GM18867 (cell line): ENCODE data around the gene INO80C.

ENCODE experiments used
- ATAC-seq: cut with Tn5 transposase; IDR thresholded peaks from one replicate; pipeline ENCODE4 v1.9.1; 2021; ENCODE audit warnings: mild to moderate bottlenecking, moderate library complexity; ENCODE audit not compliant: unreplicated experiment

INO80C gene

DNA sequence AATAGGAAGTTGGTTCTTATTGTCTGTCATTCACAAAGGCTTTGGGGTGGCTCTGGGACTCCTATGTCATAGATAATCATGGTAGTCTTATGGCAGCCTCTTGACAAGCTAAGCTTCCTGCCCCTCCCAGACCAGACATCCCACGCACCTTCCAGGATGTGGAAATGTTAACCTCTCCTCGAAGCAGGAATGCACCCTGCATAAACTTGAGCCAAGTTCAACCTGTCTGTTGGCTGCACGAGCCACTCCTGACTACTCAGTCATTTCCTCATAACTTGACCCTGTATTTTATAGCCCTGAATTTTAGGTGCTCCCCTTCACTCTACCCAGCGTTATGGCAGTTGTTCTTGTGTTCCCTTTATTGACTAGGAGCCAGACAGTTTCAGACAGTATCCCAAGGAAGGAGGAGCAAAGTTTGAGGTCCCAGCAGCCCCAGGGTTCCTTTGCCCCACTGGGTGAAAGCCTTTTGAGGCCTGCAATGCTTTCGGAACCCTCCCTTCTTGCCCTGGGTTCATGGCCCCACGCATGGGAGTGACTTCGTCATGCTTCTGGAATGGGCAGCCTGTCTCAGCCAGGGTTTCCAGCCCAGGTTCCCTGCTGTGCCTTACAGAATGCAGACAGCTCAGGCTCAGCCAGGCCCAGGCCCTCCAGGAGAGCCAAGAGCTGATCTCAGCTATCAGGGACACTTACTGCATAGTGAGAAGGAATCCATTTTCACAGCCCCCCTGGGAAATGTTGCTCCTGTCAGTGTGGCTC lies 15.6 kb upstream of the INO80C start:
- no peak for ATAC-seq

DNA sequence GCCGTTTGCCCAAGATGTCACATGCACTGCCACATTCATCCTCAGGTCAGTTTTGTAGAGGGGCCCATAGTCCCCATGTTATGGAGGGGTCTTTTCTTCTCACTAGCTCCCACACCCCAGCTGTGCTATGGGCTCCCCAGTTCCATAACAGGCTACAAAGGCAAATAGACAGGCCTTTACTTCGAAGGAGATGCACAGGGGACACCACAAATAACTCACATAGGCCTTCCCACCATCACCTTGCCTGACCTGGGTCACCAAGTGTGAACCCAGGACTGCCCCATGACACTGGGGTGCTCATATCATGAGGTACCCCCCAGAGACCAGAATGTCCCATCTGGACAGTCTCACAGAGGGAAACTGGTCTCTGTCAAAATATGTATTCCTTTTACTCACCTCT lies 15.0 kb upstream of the INO80C start:
- ATAC-seq = no peak

DNA sequence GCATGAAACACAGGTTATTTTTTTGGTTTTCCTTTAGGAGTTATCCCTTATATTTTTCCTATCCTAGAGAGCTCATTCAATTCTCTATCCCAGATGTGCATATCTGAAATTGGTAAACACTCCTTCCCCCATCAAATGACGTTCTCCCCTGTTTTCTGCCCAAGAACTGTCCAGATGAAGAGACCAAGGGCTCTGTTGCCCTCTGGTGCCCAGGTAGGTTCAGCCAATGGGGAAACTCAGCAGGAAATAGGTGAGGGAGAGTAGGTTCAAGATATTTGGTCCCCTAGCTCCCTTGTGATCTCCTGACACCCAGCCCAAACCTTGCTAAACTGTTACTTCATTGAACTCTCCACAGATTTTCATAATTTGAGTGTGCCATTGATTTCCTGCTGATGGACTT lies 14.1 kb upstream of the INO80C start:
- peak; percentile 14 for ATAC-seq

DNA sequence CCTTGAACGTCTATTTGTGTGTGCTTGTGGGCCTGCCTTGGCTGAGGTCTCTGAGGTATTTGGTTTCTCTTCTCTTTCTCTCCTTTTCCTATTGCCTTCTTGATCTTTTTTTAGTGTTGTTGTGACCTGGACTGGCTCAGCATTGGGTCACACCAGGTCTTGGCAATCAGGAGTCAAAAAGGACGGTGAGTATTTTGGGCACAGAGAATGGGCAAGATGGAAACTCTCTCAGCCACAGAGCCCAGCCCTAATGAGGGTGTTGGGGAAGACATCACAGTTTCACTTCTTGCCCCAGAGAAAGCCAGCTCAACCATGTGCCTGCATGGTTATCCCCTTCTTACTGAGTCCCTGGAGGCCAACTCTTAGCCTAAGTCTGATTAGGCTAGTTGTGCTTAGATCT lies 13.7 kb upstream of the INO80C start:
- ATAC-seq = peak; percentile 90

DNA sequence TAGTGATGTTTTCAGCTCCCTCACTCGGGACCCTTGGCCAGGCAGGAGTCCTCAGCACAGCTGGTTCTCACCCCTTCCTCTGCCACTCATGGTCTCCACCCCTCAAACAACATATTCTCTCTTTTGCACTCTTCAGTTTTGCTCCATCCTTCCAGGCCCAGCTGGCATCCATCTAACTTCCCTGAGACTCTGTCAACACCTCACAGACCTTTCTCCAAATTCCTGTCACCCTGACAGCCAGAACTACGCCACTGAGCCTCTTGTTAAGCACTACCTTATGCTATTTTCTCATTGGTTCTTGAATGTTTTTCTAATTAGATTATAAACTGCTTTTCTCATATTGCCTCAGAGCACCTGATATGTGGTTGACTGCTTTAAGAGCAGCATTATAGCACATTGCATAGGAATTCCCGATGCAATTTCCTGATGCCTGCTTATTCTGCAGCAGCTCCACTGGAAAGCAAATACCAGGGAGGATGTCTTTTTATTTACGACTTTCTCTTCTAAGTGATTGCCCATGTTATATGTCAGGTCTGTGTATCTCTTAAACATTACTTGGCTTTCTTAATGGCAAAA lies 12.4 kb upstream of the INO80C start:
- ATAC-seq = no peak

DNA sequence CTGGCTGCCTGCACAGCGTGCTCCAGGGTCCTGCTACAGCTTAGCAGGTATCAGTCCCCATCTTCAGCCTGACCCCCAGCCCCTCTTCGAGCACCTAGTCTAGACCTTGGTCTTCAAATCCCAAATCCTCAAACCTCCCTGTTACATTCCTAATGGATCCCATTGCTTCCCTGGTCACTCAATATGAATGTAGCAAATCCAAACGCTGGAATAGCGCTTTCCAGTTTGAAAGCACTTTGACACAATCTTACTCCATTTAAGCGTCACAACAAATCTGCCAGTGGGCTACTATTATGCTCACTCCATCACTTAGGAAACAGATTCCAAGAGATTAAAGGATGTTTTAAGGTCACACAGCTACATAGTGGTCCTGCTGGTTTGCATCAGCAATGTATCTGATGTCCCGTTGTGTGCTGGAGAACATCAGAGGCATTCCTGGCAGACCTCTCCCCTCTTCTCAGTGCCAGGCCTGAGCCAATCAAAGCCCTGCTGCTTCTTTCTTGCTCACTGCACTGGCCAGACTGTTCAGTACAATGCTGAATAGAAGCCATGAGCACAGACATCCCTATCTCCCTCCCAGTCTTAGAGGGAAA lies 11.1 kb upstream of the INO80C start:
- no peak for ATAC-seq

DNA sequence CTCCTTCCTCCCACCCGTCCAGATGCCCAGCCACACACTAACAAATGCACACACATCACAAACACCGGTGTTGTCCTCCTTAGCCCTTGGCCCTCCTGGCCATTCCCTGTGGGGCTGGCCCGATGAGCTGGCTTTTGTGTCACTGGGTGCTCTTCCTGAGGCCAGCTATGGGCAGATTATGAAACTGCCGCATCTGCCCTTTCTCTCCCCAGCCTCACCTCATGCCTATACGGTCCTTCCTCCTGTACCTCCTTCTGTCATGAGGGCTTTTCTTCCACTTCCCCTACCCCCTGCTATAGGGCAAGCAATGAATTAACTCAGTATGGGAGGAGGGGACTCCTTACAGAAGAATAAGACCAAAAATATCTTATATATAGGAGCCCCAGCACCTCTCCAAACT lies 10.3 kb upstream of the INO80C start:
- no peak for ATAC-seq

DNA sequence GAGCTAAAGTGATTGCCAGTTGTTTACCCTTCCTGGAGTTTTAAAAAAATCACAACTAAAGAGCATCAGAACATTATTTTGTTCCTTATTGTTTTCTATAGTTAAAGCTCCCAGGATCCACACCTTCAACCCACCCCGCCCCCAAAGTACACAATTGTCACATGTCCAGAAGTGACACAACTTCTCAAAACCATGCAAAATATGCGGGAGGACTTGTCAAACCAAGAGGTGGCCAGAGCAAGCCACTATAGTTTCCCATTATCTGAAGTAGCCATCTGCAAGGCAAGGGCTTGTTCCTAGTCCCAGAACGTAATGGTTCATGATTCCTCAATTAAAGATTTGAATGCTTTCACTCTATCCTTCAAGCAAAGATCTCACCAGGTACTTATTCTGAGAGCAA lies 9.9 kb upstream of the INO80C start:
- no peak for ATAC-seq

DNA sequence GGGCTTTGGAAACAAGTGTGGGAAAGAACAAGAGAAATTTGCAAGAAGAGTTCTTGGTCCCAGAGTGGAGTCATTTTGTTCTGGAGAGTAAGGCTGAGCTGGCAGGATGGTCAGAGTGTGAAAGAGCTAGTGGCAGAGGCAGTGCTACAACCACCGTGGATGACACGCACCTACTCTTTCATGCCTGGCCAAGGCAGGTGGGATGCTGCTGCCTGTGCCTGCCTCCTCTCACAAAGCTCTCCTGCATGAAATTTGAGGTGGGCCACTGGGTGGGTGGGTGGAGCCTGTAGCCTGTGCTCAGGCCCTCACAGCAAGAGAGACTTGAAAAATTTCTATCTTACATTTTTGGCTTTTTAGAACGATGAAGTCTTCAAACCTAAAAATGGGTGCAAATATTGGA lies 9.4 kb upstream of the INO80C start:
- ATAC-seq = no peak

DNA sequence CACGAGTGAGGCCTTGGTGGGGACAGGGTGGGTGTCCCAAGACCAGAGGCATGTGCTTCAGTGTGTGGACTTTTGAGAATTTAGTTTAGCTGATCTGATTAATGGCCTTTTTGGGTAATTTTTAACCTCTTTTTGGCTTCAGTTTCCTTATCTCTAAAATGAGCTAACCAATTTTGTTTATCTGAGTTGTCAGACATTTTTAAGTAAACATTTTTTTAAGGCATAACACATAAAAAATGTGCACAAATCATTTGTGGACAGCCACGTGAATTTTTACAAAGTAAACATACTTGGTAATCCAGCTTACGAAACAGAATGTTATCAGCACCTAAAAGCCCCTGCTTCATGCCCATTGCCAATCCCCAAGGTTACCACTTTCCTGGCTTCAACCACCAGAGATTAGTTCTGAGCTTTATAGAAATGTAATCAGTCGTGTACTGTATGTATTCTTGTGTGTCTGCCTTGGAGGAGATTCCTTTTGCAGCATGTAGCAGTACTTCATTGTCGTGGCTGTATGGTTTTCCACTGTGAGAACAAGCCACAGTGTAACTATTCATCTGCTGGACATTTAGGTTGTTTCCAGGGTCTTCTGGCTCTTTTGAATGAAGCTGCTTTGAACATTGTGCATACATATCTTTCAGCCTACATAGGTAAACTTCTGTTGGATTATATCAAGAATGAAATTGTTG lies 8.4 kb upstream of the INO80C start:
- no peak for ATAC-seq

DNA sequence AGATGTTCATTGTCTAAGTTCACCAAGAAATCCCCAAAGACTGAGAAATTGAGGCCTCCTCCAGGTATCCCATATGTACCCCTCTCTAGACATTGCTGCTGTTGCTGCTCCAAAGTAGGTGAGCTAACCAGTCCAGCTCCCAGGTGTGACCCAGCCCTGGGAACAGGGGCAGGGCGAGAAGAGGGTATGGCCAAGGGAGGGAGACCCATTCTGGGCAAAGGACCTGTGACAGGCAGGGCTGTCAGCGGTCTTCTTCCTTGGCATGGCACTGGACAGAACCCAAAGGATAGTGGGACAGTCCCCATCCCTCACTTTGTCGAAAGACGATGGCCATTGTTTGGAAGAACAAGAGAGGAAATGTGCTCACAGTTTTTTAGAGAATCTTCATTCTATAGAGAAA lies 7.2 kb upstream of the INO80C start:
- ATAC-seq = no peak

DNA sequence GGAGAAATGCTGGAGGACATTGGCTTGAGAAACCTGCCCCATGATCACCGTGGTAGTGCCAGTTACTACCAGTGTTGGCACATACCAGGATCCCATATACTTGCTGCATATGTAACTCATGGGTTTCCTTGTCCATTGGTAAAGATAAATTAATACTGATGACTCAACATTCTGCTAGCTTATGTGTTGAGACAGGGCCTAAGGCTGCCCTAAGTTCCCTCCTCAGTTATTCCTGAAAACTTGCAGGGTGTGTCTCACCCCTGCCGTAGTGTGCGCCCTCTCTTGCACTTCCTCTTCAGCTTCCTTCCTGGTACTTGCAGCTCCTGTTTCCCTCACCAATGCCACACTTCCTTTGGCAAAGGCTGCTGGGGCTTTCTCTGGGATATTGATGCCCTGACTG lies 4.3 kb upstream of the INO80C start:
- no peak for ATAC-seq

DNA sequence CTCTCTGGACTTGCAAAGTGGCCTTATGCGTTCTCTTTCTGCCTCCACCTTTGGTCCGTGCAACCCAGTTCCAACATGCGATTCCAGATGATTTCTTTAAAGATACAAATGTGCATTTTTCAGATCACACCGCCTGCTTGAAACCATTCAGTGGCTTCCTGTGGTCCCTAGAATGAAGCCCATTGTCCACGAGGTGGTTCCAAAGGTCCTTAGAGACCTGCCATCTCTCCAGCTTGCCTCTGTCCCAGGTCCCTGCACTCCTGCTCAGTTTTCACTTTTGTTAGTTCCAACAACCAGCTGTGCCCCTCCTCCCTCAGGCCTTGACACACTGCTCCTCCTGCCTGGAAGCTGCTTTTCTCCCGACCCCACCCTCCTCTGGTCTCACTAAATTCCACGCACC lies 3.6 kb upstream of the INO80C start:
- ATAC-seq = no peak

DNA sequence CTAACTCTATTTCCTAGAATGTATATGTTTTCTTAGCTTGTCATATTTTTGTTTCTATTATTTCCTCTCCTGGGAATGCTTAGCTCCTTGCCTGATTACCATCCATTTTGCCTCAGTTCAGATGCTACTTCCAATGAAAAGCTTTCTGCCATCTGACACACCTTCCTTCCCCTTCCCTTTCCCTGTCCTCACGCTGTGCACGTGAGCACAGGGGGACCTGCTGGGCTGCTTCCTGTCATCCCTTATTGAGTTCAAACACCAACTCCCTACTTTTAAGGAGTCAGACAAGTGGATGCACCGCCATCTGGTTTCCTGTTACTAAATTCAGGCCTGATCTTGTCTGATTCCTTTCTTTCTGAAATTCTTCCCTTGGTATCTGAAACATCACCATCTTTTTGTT lies 2.4 kb upstream of the INO80C start:
- no peak for ATAC-seq

DNA sequence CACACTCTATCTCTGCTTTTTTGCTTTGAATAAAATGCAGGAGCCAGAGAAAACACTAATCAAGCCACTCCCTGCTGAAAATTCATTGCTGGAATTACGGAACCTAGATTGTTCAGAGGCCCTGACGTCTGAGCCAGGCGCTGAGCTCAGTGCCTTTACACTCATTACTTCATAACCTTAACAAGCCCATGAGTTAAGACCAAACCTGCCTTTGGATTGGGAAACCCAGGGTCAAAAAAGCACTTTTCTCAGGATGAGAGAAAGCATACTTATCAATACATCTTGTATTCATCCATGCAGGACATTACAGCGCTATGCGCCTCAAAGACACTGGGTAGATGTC lies 762 bp downstream of the INO80C start:
- peak; percentile 18 for ATAC-seq

DNA sequence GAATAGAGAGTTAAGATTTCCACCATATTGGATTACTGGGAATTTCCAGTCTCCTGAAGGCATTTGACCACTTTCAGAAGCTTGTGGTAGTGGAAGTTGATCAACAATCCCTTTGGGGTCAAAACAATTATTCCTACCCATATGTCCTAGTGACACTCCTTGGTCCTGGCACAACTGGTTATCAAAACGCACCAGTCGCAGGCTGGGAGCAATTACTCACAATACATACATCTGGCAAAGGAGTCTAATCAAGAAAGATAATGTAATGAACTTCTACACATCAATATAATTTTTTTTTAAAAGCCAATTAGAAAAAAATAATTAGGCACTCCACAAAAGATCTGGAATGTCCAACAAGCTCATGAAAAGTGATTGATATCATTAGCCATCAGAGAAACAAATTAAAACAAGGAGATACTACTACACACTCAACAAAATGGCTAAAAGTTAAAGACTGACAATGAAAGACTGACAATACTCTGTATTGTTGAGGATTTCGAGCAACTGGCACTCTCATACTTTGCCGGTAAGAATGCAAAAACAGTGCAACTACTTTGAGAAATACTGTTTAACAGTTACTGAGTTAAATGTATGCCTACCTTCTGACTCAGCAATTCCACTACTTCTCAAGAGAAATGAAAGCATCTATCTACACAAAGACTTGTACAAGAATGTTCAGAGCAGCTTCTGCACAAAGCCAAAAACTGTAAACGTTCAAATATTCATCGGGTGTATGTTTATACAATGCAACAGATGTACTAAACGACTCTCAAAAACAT lies 2.0 kb downstream of the INO80C start:
- no peak for ATAC-seq

DNA sequence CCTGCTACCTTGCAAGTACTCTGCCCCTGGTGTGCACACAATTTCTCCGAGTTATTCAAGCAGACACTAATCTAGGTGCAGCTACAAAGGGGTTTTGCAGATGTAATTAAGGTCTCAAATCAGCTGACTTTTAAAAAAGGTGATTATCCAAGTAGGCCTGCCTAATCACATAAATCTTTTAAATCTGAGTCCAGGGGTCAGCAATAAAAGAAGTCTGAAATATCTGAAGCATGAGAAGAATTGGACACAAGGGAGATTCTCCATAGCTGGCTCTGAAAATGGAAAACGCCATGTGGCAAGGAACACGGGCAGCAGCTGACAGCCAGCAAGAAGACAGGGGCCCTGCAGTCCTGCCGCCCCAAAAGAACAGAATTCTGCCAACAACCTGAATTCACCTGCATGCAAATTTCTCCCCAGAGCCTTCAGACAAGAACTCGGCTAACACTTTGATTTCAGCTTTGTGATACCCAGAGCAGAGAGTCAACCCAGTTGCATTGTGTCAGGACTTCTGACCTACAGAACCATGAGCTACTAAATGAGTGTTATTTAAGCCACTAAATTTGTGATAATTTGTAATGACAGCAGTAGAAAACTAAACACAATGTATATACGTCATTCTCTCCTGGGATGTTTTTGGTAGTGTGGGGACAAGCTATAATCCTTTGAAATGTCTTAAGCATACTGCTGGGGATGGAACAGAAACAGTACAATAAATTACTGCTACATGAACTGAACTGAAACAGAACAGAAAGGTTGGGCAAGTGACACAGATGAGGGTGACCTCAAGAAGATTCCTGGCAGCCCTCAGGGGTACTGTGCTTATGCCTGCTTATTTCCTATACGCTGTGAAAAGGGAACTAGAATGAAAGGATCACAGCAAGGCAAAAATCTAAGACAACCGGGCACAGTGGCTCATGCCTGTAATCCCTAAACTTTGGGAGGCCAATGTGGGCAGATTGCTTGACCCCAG lies 3.2 kb downstream of the INO80C start:
- ATAC-seq = no peak

DNA sequence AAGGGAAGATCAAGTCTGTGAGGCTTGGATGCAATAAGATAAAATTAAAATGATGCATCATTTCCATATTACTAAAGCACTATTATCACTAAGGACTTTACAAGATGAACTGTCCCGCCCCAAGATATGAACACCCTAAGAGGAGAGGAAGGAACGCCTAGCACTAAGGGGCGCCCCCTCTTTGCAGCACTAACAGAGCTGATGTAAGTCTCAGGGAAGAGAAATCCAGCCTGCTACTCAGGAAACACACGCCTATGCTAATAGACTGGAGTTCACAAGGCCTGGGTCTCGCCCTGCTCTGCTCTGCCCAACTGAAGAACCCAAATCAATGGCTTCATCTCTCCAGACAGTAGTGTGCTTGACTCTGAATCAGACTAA lies 6.1 kb downstream of the INO80C start:
- ATAC-seq = no peak

DNA sequence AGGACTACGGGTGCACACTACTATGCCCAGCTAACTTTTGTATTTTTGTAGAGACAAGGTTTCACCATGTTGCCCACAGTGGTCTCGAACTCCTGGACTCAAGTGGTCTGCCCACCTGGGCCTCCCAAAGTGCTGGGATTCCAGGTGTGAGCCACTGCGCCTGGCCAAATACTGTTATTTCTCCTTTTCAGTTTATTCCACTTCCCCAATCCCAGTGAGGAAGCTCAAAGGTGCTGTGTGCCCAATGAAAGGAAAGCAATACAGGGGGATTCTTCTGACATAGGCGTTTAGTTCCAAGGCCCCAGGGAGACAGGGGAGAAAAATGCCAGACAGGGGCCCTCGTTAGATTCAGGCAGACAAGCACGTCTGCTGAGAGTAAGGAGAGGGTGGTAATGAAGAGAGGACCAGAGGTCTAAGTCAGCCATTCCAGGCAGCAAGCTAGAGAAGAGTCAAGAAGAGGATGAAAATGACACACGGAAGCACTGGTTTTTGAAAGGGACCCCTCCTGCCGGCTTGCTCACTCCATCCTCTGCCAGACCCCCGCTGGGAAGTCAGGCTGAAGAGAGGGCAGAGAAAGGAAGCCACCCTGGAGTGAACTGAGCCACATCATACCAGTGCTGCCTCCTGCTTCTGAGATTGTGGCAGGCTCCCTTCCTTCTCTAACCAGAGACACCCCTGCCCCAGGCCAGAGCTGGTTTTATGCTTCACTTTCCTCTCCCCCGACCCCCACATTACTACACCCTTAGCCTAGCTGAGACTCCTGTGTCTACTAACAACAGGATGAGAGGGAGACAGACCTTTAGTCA lies 6.7 kb downstream of the INO80C start:
- no peak for ATAC-seq
